ENCODE measurements around the gene NOBOX. TPM values are rescaled to one million over a fixed set of nuclear protein-coding genes. Genes with fewer than 3 reads are reported as not detected.

Gene NOBOX
- total RNA-seq, 1 experiment from 2014 or later, result not detected

GRCh38 chr7:144401490-144401889 lies 2.0 kb downstream of the NOBOX start:
- Histone ChIP-seq H3K4me3 (ENCODE audit: low read length) (no peak overlapping the region), H2AFZ (ENCODE audit: low read length) (no peak overlapping the region), H3K36me3 (ENCODE audit: low read depth, low read length) (no peaks in the 10 kb centered on the region), H3K27ac (ENCODE audit: low read length) (no peak overlapping the region), H3K9me3 (ENCODE audit: low read length) (no peaks in the 10 kb centered on the region), H3K9ac (ENCODE audit: low read length) (no peak overlapping the region), H3K4me1 (ENCODE audit: insufficient read depth, low read length) (no peaks in the 10 kb centered on the region), H3F3A (ENCODE audit: low read length, unreplicated experiment) (no peaks in the 10 kb centered on the region), H4K20me1 (ENCODE audit: low read length) (no peaks in the 10 kb centered on the region), H3K4me2 (ENCODE audit: low read length) (no peak overlapping the region), H3K79me2 (ENCODE audit: low read length) (no peaks in the 10 kb centered on the region), H3K9me2 (replicated peaks; ENCODE audit: low read length) (no peaks in the 10 kb centered on the region), H3K27me3 (ENCODE audit: low read length) (peaks cover 3% of the 10 kb centered on the region; the same call in 1 of the 2 replicates)
- no peak for TF ChIP-seq EZH2phosphoT487 (IDR thresholded peaks at IDR 0.05; ENCODE audit: borderline replicate concordance, low read length)
- TF ChIP-seq CTCF (conservative IDR thresholded peaks at IDR 0.05; ENCODE audit: low read depth, low read length), result no peak
- no peak for TF ChIP-seq EZH2 (IDR thresholded peaks at IDR 0.05; ENCODE audit: low read length, unreplicated experiment)
- ChIA-PET POLR2A (ENCODE audit: unreplicated experiment) (no interaction called here), CTCF (no interaction called here)
- intact Hi-C loops (cut with micrococcal nuclease), result loop anchor here (5.0 kb wide), 1 partner anchor 36 kb away; no protein-coding TSS in a partner anchor
- no peak for DNase-seq
- no TSS peak for BruUV-seq (replicated peaks)
- no peak for ATAC-seq

GRCh38 chr7:144399946-144400345 lies 3.5 kb downstream of the NOBOX start:
- ChIA-PET CTCF (no interaction called here), POLR2A (ENCODE audit: unreplicated experiment) (no interaction called here)
- H3K9ac ChIP-seq (ENCODE audit: low read length), result no peak overlapping the region
- H3K36me3 ChIP-seq (ENCODE audit: low read depth, low read length), result no peaks in the 10 kb centered on the region
- no peak overlapping the region for H3K27ac ChIP-seq (ENCODE audit: low read length)
- H4K20me1 ChIP-seq (ENCODE audit: low read length), result no peaks in the 10 kb centered on the region
- H3K9me2 ChIP-seq (replicated peaks; ENCODE audit: low read length), result no peaks in the 10 kb centered on the region
- H3K4me1 ChIP-seq (ENCODE audit: insufficient read depth, low read length), result no peaks in the 10 kb centered on the region
- intact Hi-C loops (cut with micrococcal nuclease), result loop anchor here (5.0 kb wide), 1 partner anchor 37 kb away; no protein-coding TSS in a partner anchor
- H2AFZ ChIP-seq (ENCODE audit: low read length), result no peak overlapping the region
- no peaks in the 10 kb centered on the region for H3F3A ChIP-seq (ENCODE audit: low read length, unreplicated experiment)
- BruUV-seq (replicated peaks), result no TSS peak
- H3K4me3 ChIP-seq (ENCODE audit: low read length), result no peak overlapping the region
- no peak overlapping the region for H3K4me2 ChIP-seq (ENCODE audit: low read length)
- H3K27me3 ChIP-seq (ENCODE audit: low read length), result peaks cover 3% of the 10 kb centered on the region; the same call in 1 of the 2 replicates
- no peak for DNase-seq
- no peaks in the 10 kb centered on the region for H3K79me2 ChIP-seq (ENCODE audit: low read length)
- TF ChIP-seq EZH2 (IDR thresholded peaks at IDR 0.05; ENCODE audit: low read length, unreplicated experiment) (no peak), CTCF (conservative IDR thresholded peaks at IDR 0.05; ENCODE audit: low read depth, low read length) (no peak), EZH2phosphoT487 (IDR thresholded peaks at IDR 0.05; ENCODE audit: borderline replicate concordance, low read length) (no peak)
- no peak for ATAC-seq
- no peaks in the 10 kb centered on the region for H3K9me3 ChIP-seq (ENCODE audit: low read length)

GRCh38 chr7:144398911-144399310 lies 4.6 kb downstream of the NOBOX start:
- H3K9me3 ChIP-seq (ENCODE audit: low read length), result no peaks in the 10 kb centered on the region
- no peaks in the 10 kb centered on the region for H3F3A ChIP-seq (ENCODE audit: low read length, unreplicated experiment)
- no peak for DNase-seq
- H2AFZ ChIP-seq (ENCODE audit: low read length), result no peak overlapping the region
- H3K4me1 ChIP-seq (ENCODE audit: insufficient read depth, low read length), result no peaks in the 10 kb centered on the region
- H4K20me1 ChIP-seq (ENCODE audit: low read length), result no peaks in the 10 kb centered on the region
- no peak for TF ChIP-seq EZH2 (IDR thresholded peaks at IDR 0.05; ENCODE audit: low read length, unreplicated experiment)
- TF ChIP-seq CTCF (conservative IDR thresholded peaks at IDR 0.05; ENCODE audit: low read depth, low read length), result no peak
- TF ChIP-seq EZH2phosphoT487 (IDR thresholded peaks at IDR 0.05; ENCODE audit: borderline replicate concordance, low read length), result no peak
- no peak overlapping the region for H3K4me2 ChIP-seq (ENCODE audit: low read length)
- no TSS peak for BruUV-seq (replicated peaks)
- ChIA-PET POLR2A (ENCODE audit: unreplicated experiment) (no interaction called here), CTCF (no interaction called here)
- intact Hi-C loops (cut with micrococcal nuclease), result no loop called here
- no peak overlapping the region for H3K9ac ChIP-seq (ENCODE audit: low read length)
- no peak overlapping the region for H3K4me3 ChIP-seq (ENCODE audit: low read length)
- no peak overlapping the region for H3K27ac ChIP-seq (ENCODE audit: low read length)
- H3K36me3 ChIP-seq (ENCODE audit: low read depth, low read length), result no peaks in the 10 kb centered on the region
- no peaks in the 10 kb centered on the region for H3K9me2 ChIP-seq (replicated peaks; ENCODE audit: low read length)
- no peaks in the 10 kb centered on the region for H3K79me2 ChIP-seq (ENCODE audit: low read length)
- no peak for ATAC-seq
- H3K27me3 ChIP-seq (ENCODE audit: low read length), result peaks cover 3% of the 10 kb centered on the region; the same call in 1 of the 2 replicates

Measured in PC-3 (cell line).